Suprapubic skin (tissue), 4 donors: ENCODE measurements around the gene GGA1. TPM values are rescaled to one million over a fixed set of nuclear protein-coding genes. Genes with fewer than 3 reads are reported as not detected.

Source experiments
- DNase-seq, 2 donors: peaks; one replicate each; pipeline ENCODE4 v3.0.0-alpha.2; 2019; ENCODE audit warnings: low spot score in 2 of 2
- H3K27ac ChIP-seq: fragments of 200-600 bp; sonication (generic); one replicate; pipeline ENCODE4 v1.5.1; 2019
- H3K27me3 ChIP-seq: fragments of 200-600 bp; sonication (generic); one replicate; pipeline ENCODE4 v1.5.1; 2019
- H3K36me3 ChIP-seq: fragments of 200-600 bp; sonication (generic); one replicate; pipeline ENCODE4 v1.5.1; 2019
- H3K4me1 ChIP-seq: fragments of 200-600 bp; sonication (generic); one replicate; pipeline ENCODE4 v1.5.1; 2019
- H3K4me3 ChIP-seq: fragments of 200-600 bp; sonication (generic); one replicate; pipeline ENCODE4 v1.5.1; 2019; ENCODE audit warnings: mild to moderate bottlenecking
- H3K9me3 ChIP-seq: fragments of 200-600 bp; sonication (generic); one replicate; pipeline ENCODE4 v1.5.1; 2019
- CTCF ChIP-seq, 2 donors: fragments of 200-600 bp in 1 of 2; fragments of 450-650 bp in 1 of 2; sonication (generic) in 1 of 2; IDR thresholded peaks; one replicate each; pipeline ENCODE4 v1.5.1; 2016 to 2019; ENCODE audit warnings: antibody characterized with exemption in 2 of 2, mild to moderate bottlenecking in 1 of 2, moderate library complexity in 1 of 2
- EP300 ChIP-seq: sonication (generic); formaldehyde crosslinking; IDR thresholded peaks from one replicate; pipeline ENCODE4 v1.6.1; 2017; ENCODE audit warnings: antibody characterized with exemption
- POLR2A ChIP-seq, 2 donors: fragments of 450-650 bp; IDR thresholded peaks; one replicate each; pipeline ENCODE4 v1.6.1; 2017; ENCODE audit warnings: antibody characterized with exemption in 2 of 2, mild to moderate bottlenecking in 2 of 2, moderate library complexity in 2 of 2
- POLR2AphosphoS5 ChIP-seq, 3 donors: sonication (generic); formaldehyde crosslinking; IDR thresholded peaks; one replicate each; pipeline ENCODE4 v1.6.1; 2017; ENCODE audit warnings: antibody characterized with exemption in 3 of 3
- WGBS: methylation state at CpG from one replicate; pipeline ENCODE4 v1.1.5; 2018; 5-methylcytosine and 5-hydroxymethylcytosine counted together
- total RNA-seq, 4 donors: library from RNA; depleted of rRNA; stranded (reverse); fragments of >200 nt; gene quantifications; one replicate each; pipeline ENCODE4 v1.1.0, GENCODE V29; 2016

The GGA1 gene
- total RNA-seq, 4 donors from 2014 or later: 52.8 to 124 (median 65.3) TPM

GRCh38 chr22:37562049-37562875, 46.4 kb upstream of the GGA1 start:
- Histone ChIP-seq H3K4me1 (peaks cover 83% of the 10 kb centered on the region), H3K9me3 (no peaks in the 10 kb centered on the region), H3K27me3 (no peaks in the 10 kb centered on the region), H3K4me3 (peak overlapping the region; percentile 77), H3K36me3 (peaks cover 11% of the 10 kb centered on the region), H3K27ac (peak overlapping the region; percentile 99)
- no peak for DNase-seq
- 73% methylated on average over 12 of the region's 14 CpGs for WGBS
- TF ChIP-seq CTCF (IDR thresholded peaks at IDR 0.05) (no peak), POLR2A (IDR thresholded peaks at IDR 0.05) (no peak), POLR2AphosphoS5 (IDR thresholded peaks at IDR 0.05) (no peak), EP300 (no peak)

DNA sequence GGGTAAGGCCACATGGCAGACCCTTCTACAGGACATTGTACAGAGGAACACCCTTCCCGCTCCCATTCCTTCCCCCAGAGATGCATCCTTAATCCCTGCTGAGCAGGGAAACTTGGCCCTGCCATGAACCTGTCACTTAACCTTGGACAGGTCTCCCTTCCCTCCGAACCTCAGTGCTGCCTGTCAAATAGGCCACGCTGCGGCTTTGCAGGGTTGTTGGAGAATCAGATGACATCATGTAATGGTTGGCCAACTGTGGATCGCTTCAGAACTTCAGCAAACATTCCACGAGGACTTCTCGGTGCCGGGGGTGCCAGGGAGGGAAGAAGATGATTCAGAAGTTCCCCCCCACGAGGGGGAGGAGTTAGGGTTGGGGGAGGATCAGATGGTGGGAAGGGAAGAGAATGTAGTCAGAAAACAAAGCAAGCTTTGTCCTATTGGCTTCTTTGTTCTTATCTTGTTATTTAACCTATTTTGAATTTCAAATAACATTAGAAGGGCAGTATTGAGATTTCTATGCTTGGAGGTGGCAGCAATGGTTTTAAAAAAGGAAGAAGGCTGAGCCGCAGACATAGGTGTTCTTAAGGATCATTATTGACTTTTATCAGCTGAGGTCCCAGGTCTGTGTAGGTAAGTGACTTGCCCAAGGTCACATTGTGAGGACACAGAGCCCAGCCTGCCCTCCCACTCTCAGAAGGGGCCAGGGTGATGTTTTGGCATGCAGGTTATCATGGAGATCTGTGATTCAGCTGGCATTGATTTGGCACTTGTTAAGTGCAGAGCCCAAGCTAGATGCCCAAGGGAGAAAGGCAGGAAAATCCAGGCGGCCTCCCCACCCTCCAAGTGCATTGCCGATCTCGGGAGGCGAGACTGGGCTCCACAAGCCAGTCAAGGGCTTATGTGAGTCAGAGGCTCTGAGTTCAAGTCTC, 45.2 kb upstream of the GGA1 start:
- Histone ChIP-seq H3K27me3 (no peaks in the 10 kb centered on the region), H3K4me3 (no peak overlapping the region), H3K4me1 (peaks cover 87% of the 10 kb centered on the region), H3K9me3 (no peaks in the 10 kb centered on the region), H3K27ac (peak overlapping the region; percentile 99), H3K36me3 (peaks cover 22% of the 10 kb centered on the region)
- TF ChIP-seq POLR2AphosphoS5 (IDR thresholded peaks at IDR 0.05) (no peak), CTCF (IDR thresholded peaks at IDR 0.05) (no peak), POLR2A (IDR thresholded peaks at IDR 0.05) (no peak), EP300 (no peak)
- 19% methylated on average over 14 of the region's 14 CpGs for WGBS
- DNase-seq: peak; percentile 90 to 91

DNA sequence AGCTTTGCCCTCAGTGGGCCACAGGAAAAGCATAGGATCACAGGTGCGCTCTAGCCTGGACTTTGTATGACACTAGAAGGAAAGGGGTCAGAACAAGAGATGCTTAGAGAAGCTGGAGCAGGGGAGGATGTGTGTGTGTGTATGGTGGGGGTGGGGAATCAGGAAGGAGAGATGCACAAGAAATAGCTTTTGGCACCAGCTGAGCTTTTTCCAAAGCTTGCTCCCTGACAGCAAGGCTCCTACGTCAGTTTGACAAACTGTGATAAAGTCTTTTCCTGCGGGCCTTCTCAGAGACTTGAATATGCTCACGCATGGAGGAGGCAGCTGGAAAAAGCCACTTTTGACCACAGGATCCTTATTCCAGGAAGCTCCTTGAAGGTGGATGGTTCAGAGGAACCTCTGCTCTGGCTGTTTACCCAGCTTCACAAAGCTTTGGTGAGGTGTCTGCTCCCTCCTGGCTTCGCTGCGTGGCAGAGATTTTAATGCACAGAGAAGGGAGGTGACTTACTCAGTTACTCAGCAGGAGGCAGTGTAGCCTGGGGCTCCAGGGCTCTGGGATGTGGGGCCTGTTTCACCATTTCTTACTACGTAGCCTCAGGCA, 44.4 kb upstream of the GGA1 start:
- Histone ChIP-seq H3K27ac (peak overlapping the region; percentile 99), H3K36me3 (peaks cover 30% of the 10 kb centered on the region), H3K4me1 (peaks cover 90% of the 10 kb centered on the region), H3K4me3 (no peak overlapping the region), H3K9me3 (no peaks in the 10 kb centered on the region), H3K27me3 (no peaks in the 10 kb centered on the region)
- DNase-seq: no peak
- WGBS: 45% methylated on average over 7 of the region's 7 CpGs
- TF ChIP-seq EP300 (no peak), CTCF (IDR thresholded peaks at IDR 0.05) (no peak), POLR2AphosphoS5 (IDR thresholded peaks at IDR 0.05) (no peak), POLR2A (IDR thresholded peaks at IDR 0.05) (no peak)

DNA sequence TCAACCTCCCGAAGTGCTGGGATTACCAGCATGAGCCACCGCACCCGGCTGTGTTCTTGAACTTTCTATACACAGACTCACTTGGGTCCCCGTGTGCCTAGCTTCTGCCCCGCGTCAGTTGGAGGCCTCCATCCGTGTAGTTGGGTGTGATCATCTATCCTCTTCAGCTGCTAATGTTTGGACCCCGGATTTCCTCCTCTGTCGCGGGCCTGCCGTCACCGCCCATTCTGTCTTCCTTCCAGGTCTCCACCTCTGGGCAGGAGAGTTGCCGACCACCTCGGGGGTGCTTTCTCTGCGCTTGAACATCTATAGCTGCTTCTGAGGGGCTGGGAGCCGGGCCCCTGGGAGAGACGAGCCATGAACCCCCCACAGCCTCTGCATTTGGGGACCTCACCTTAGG, 42.8 kb upstream of the GGA1 start:
- Histone ChIP-seq H3K36me3 (peaks cover 30% of the 10 kb centered on the region), H3K9me3 (no peaks in the 10 kb centered on the region), H3K4me3 (no peak overlapping the region), H3K4me1 (peaks cover 92% of the 10 kb centered on the region), H3K27me3 (no peaks in the 10 kb centered on the region), H3K27ac (peak overlapping the region; percentile 49)
- WGBS: 66% methylated on average over 13 of the region's 17 CpGs
- no peak for DNase-seq
- TF ChIP-seq EP300: no peak
- TF ChIP-seq CTCF (IDR thresholded peaks at IDR 0.05): no peak
- no peak for TF ChIP-seq POLR2A (IDR thresholded peaks at IDR 0.05)
- no peak for TF ChIP-seq POLR2AphosphoS5 (IDR thresholded peaks at IDR 0.05)
